Heart right ventricle (tissue), 16 donors: ENCODE results near the gene MXD3. TPM values are rescaled to one million over a fixed set of nuclear protein-coding genes. Genes with fewer than 3 reads are reported as not detected.
"Not testable (repeated sequence)": the region's sequence is repeated elsewhere in the genome, so short reads cannot be mapped to it uniquely, and the experiment has no call there.

ENCODE experiments used
- ATAC-seq, 8 donors: fragments of 200-7000 bp; cut with Tn5 transposase; one replicate each; pipeline ENCODE4 v1.9.1; 2020; ENCODE audit warnings: mild to moderate bottlenecking in 8 of 8, moderate library complexity in 8 of 8, moderate number of reproducible peaks in 1 of 8
- DNase-seq, 2 donors: peaks; one replicate each; pipeline ENCODE4 v3.0.0-alpha.2; 2020
- H3K27ac ChIP-seq, 10 donors: fragments of 200-600 bp; sonication (generic) in 2 of 10; one replicate each; pipeline versions ENCODE4 v1.5.0 to v1.8.0; 2020 to 2022; ENCODE audit warnings: mild to moderate bottlenecking in 3 of 10
- H3K27me3 ChIP-seq, 7 donors: fragments of 200-600 bp; one replicate each; pipeline ENCODE4 v1.8.0; 2021 to 2022; ENCODE audit warnings: mild to moderate bottlenecking in 2 of 7
- H3K36me3 ChIP-seq, 9 donors: fragments of 200-600 bp; sonication (generic) in 1 of 9; one replicate each; pipeline versions ENCODE4 v1.5.0 to v1.8.0; 2020 to 2022; ENCODE audit warnings: mild to moderate bottlenecking in 2 of 9
- H3K4me1 ChIP-seq, 9 donors: fragments of 200-600 bp; sonication (generic) in 1 of 9; one replicate each; pipeline versions ENCODE4 v1.5.0 to v1.8.0; 2020 to 2022; ENCODE audit warnings: mild to moderate bottlenecking in 4 of 9
- H3K4me3 ChIP-seq, 10 donors: fragments of 200-600 bp; sonication (generic) in 2 of 10; one replicate each; pipeline versions ENCODE4 v1.5.0 to v1.8.0; 2020 to 2022; ENCODE audit warnings: mild to moderate bottlenecking in 7 of 10, moderate library complexity in 2 of 10
- H3K9me3 ChIP-seq, 11 donors: fragments of 200-600 bp in 10 of 11; sonication (generic) in 2 of 11; one replicate each; pipeline versions ENCODE4 v1.5.0 to v1.8.0; 2013 to 2022; ENCODE audit warnings: mild to moderate bottlenecking in 2 of 11, control low read depth in 1 of 11, moderate library complexity in 1 of 11
- CTCF ChIP-seq, 9 donors: fragments of 200-600 bp; sonication (generic) in 2 of 9; IDR thresholded peaks; one replicate each; pipeline versions ENCODE4 v1.5.0 to v1.8.0; 2021 to 2022; ENCODE audit warnings: antibody characterized with exemption in 9 of 9, mild to moderate bottlenecking in 5 of 9, moderate library complexity in 1 of 9
- WGBS, 2 donors: extraction: QIAGEN DNeasy Blood & Tissue Kit; methylation state at CpG; one replicate each; pipeline ENCODE4 v1.1.7; 2013; ENCODE audit warnings: inconsistent platforms in 1 of 2; 5-methylcytosine and 5-hydroxymethylcytosine counted together
- intact Hi-C, 10 donors: fragments of 100-400 bp; cut with DNase I; formaldehyde crosslinking; loops; one replicate each; pipeline versions ENCODE4 v1.11.1 to v1.14.2; 2022
- polyA plus RNA-seq, 2 donors: library from polyadenylated mRNA; stranded (reverse); fragments of 200-250 nt; gene quantifications; one replicate each; pipeline ENCODE4 v1.2.3, GENCODE V29; 2013
- total RNA-seq, 10 donors: library from RNA; stranded (reverse); fragmentation: NEBNext Ultra II Directional in 3 of 10; extraction: Animal tissue kit (Norgen Biotek cat#: 25700) in 3 of 10; gene quantifications; one replicate each; pipeline versions ENCODE4 v1.2.1 to v1.2.4, GENCODE V29; 2021 to 2023
- donor health status: Arrhythmogenic right ventricular cardiomyopathy.
- donor health status: ischemic (EF 13 %, LVEDD 7.1; RV severe dilation, severe dysfunction).
- donor health status: healthy with polysubstance abuse.
- donor health status: DM: no; HTN: yes; CAD: no.
- donor health status: DM: no; HTN: no; CAD: no.
- donor health status: ischemic (EF 25% LVEDD 6.9; RV normal size, moderate dysfunction).
- donor health status: ischemic (EF 25% LVEDD 5.7; RV mildly dilated, moderate dysfunction).
- donor health status: healthy.
- donor health status: DM: yes; HTN: yes; CAD: no.
- donor health status: Ischemic cardiomyopathy.
- donor health status: ischemic (EF 35%, LVEDD 5.7; RV mildly dilated, moderate dysfunction).
- donor health status: nonischemic (EF 11% LVEDD 7.7; RV severe dilation, severe dysfunction).
- donor health status: DM: yes; HTN: yes; CAD: no.
- donor health status: PGD.
- donor health status: ischemic (EF 29% LVEDD 5.4; RV normal size, mild dysfunction).
- donor health status: nonischemic (EF 23%, LVEDD 6.1; RV moderate dilation, normal function).

MXD3 gene
- total and polyA plus RNA-seq, 12 donors: 1.2 to 7.1 (median 2.6) TPM

GRCh38 chr5:177343777-177344176 is 32.1 kb upstream of the MXD3 start:
- peaks cover 0 to 37% (median 16%) of the 10 kb centered on the region in 9 donors for H3K4me1 ChIP-seq
- H3K27ac ChIP-seq: no peak overlapping the region
- ATAC-seq (no peak), DNase-seq (no peak)
- no peaks in the 10 kb centered on the region for H3K9me3 ChIP-seq
- intact Hi-C loops: no loop called here
- TF ChIP-seq CTCF (IDR thresholded peaks at IDR 0.05): no peak
- H3K36me3 ChIP-seq: peaks cover 0 to 95% (median 0%) of the 10 kb centered on the region in 9 donors
- 98% methylated on average over 6 of the region's 6 CpGs for WGBS, 2 donors
- H3K27me3 ChIP-seq: no peaks in the 10 kb centered on the region
- no peak overlapping the region for H3K4me3 ChIP-seq

- H3K27ac ChIP-seq, H3K4me3 ChIP-seq, intact Hi-C loops, H3K27me3 ChIP-seq, ATAC-seq, DNase-seq, H3K9me3 ChIP-seq: not testable (repeated sequence)
- peaks cover 0 to 30% (median 16%) of the 10 kb centered on the region in 9 donors for H3K4me1 ChIP-seq
- 93 to 94% methylated on average over 14 of the region's 14 CpGs for WGBS, 2 donors
- H3K36me3 ChIP-seq: peaks cover 0 to 95% (median 0%) of the 10 kb centered on the region in 9 donors
Observed at GRCh38 chr5:177343000-177343399, 31.3 kb upstream of the MXD3 start.

- DNase-seq (no peak), ATAC-seq (no peak)
- H3K27ac ChIP-seq: peak overlapping the region in 1 of 10 donors; percentile 48
- peaks cover 0 to 98% (median 19%) of the 10 kb centered on the region in 9 donors for H3K36me3 ChIP-seq
- H3K4me1 ChIP-seq: peaks cover 5 to 33% (median 20%) of the 10 kb centered on the region in 9 donors
- WGBS, 2 donors: 78% methylated on average over 11 of the region's 11 CpGs
- TF ChIP-seq CTCF (IDR thresholded peaks at IDR 0.05): no peak
- no peaks in the 10 kb centered on the region for H3K9me3 ChIP-seq
- H3K27me3 ChIP-seq: no peaks in the 10 kb centered on the region
- intact Hi-C loops: no loop called here
- no peak overlapping the region for H3K4me3 ChIP-seq
Observed at GRCh38 chr5:177339107-177339638, 27.5 kb upstream of the MXD3 start.

- Histone ChIP-seq H3K27me3 (no peaks in the 10 kb centered on the region), H3K4me1 (peaks cover 5 to 37% (median 20%) of the 10 kb centered on the region in 9 donors), H3K36me3 (peaks cover 0 to 98% (median 26%) of the 10 kb centered on the region in 9 donors), H3K9me3 (no peaks in the 10 kb centered on the region), H3K4me3 (no peak overlapping the region), H3K27ac (peak overlapping the region in 1 of 10 donors; percentile 48)
- DNase-seq (no peak), ATAC-seq (no peak)
- intact Hi-C loops: no loop called here
- WGBS, 2 donors: 88 to 90% methylated on average over 22 of the region's 22 CpGs
- no peak for TF ChIP-seq CTCF (IDR thresholded peaks at IDR 0.05)
Observed at GRCh38 chr5:177338251-177339106, 26.8 kb upstream of the MXD3 start.
